Testis (tissue), 3 donors: ENCODE results near the gene PRKCZ. TPM values are rescaled to one million over a fixed set of nuclear protein-coding genes. Genes with fewer than 3 reads are reported as not detected.

Source experiments
- DNase-seq: peaks from one replicate; pipeline ENCODE4 v3.0.0-alpha.2; 2019
- H3K27ac ChIP-seq, 2 donors: fragments of 200-600 bp; sonication (generic); one replicate each; pipeline ENCODE4 v1.5.1; 2019
- H3K27me3 ChIP-seq: fragments of 200-600 bp; sonication (generic); one replicate; pipeline ENCODE4 v1.5.1; 2019
- H3K36me3 ChIP-seq: fragments of 200-600 bp; sonication (generic); one replicate; pipeline ENCODE4 v1.5.1; 2017; ENCODE audit warnings: low read depth; ENCODE audit errors: missing control alignments
- H3K4me1 ChIP-seq: fragments of 200-600 bp; sonication (generic); one replicate; pipeline ENCODE4 v1.5.1; 2019
- H3K4me3 ChIP-seq, 2 donors: fragments of 200-600 bp; sonication (generic); one replicate each; pipeline ENCODE4 v1.5.1; 2017 to 2019
- H3K9me3 ChIP-seq: fragments of 200-600 bp; sonication (generic); one replicate; pipeline ENCODE4 v1.5.1; 2017
- CTCF ChIP-seq, 3 experiments: fragments of 450-650 bp in 2 of 3; fragments of 200-600 bp in 1 of 3; sonication (generic) in 1 of 3; IDR thresholded peaks; one replicate each; pipeline ENCODE4 v1.5.1; 2016 to 2019; ENCODE audit warnings: antibody characterized with exemption in 3 of 3, mild to moderate bottlenecking in 2 of 3, moderate library complexity in 1 of 3
- POLR2A ChIP-seq: fragments of 450-650 bp; IDR thresholded peaks from one replicate; pipeline ENCODE4 v1.6.1; 2017; ENCODE audit warnings: antibody characterized with exemption, mild to moderate bottlenecking, moderate library complexity
- WGBS, 2 donors: methylation state at CpG; one replicate each; pipeline ENCODE4 v1.1.5; 2018; 5-methylcytosine and 5-hydroxymethylcytosine counted together
- intact Hi-C: fragments of 100-400 bp; cut with DNase I; formaldehyde crosslinking; loops from one replicate; pipeline ENCODE4 v1.15.1; 2023; ENCODE audit warnings: low total_unique reads
- polyA plus RNA-seq: library from polyadenylated mRNA; stranded (reverse); fragments of 350-450 nt; fragmentation: Illumina TruSeq; extraction: RNeasy Lipid Tissue Mini Kit (QIAGEN cat#74804); gene quantifications from one replicate; pipeline ENCODE4 v1.2.3, GENCODE V29; 2014; ENCODE audit warnings: low read depth, low replicate concordance; ENCODE audit not compliant: insufficient read depth
- total RNA-seq, 2 donors: library from RNA; depleted of rRNA; stranded (reverse); fragments of >200 nt; gene quantifications; one replicate each; pipeline ENCODE4 v1.2.3, GENCODE V29; 2016

The PRKCZ gene
- total and polyA plus RNA-seq, 3 donors from 2014 or later: 86.4 to 142 (median 123) TPM

- no peak overlapping the region for H3K4me3 ChIP-seq
- DNase-seq: no peak
- H3K27me3 ChIP-seq: no peaks in the 10 kb centered on the region
- H3K4me1 ChIP-seq: peaks cover 18% of the 10 kb centered on the region
- TF ChIP-seq POLR2A (no peak), CTCF (IDR thresholded peaks at IDR 0.05) (no peak)
- intact Hi-C loops: no loop called here
- H3K36me3 ChIP-seq: no peaks in the 10 kb centered on the region
- WGBS, 2 donors: 94 to 100% methylated on average over 1 to 26 of the region's 26 CpGs
- H3K9me3 ChIP-seq: no peaks in the 10 kb centered on the region
- H3K27ac ChIP-seq: no peak overlapping the region
Measured at GRCh38 chr1:2028870-2029560, 21.2 kb upstream of the PRKCZ start.

GRCh38 chr1:2029561-2029960 is 20.6 kb upstream of the PRKCZ start:
- Histone ChIP-seq H3K36me3 (no peaks in the 10 kb centered on the region), H3K27me3 (no peaks in the 10 kb centered on the region), H3K9me3 (no peaks in the 10 kb centered on the region), H3K27ac (no peak overlapping the region), H3K4me3 (no peak overlapping the region), H3K4me1 (peaks cover 18% of the 10 kb centered on the region)
- TF ChIP-seq POLR2A (no peak), CTCF (IDR thresholded peaks at IDR 0.05) (no peak)
- 85 to 92% methylated on average over 9 to 12 of the region's 15 CpGs for WGBS, 2 donors
- no peak for DNase-seq
- intact Hi-C loops: no loop called here

- Histone ChIP-seq H3K4me1 (peaks cover 16% of the 10 kb centered on the region), H3K9me3 (no peaks in the 10 kb centered on the region), H3K4me3 (no peak overlapping the region), H3K27me3 (no peaks in the 10 kb centered on the region), H3K27ac (no peak overlapping the region), H3K36me3 (no peaks in the 10 kb centered on the region)
- TF ChIP-seq CTCF (IDR thresholded peaks at IDR 0.05) (no peak), POLR2A (no peak)
- no peak for DNase-seq
- WGBS, 2 donors: 88 to 99% methylated on average over 33 to 42 of the region's 42 CpGs
- intact Hi-C loops: no loop called here
Measured at GRCh38 chr1:2030076-2030871, 19.9 kb upstream of the PRKCZ start.

GRCh38 chr1:2031546-2032540 is 18.4 kb upstream of the PRKCZ start:
- TF ChIP-seq CTCF (IDR thresholded peaks at IDR 0.05) (no peak), POLR2A (no peak)
- Histone ChIP-seq H3K27me3 (no peaks in the 10 kb centered on the region), H3K4me3 (no peak overlapping the region), H3K9me3 (no peaks in the 10 kb centered on the region), H3K27ac (no peak overlapping the region), H3K4me1 (peaks cover 6% of the 10 kb centered on the region), H3K36me3 (no peaks in the 10 kb centered on the region)
- 63 to 73% methylated on average over 19 to 31 of the region's 33 CpGs for WGBS, 2 donors
- DNase-seq: peak; percentile 53
- intact Hi-C loops: no loop called here
